NCI-H1092 treated with DMSO at 0.1 percent for 48 hours (cell line): ENCODE data around the gene DSTN.

Source experiments
- DNase-seq: peaks from one replicate; lab custom pipeline; 2025; lab: John Stamatoyannopoulos, UW

DSTN gene

DNA sequence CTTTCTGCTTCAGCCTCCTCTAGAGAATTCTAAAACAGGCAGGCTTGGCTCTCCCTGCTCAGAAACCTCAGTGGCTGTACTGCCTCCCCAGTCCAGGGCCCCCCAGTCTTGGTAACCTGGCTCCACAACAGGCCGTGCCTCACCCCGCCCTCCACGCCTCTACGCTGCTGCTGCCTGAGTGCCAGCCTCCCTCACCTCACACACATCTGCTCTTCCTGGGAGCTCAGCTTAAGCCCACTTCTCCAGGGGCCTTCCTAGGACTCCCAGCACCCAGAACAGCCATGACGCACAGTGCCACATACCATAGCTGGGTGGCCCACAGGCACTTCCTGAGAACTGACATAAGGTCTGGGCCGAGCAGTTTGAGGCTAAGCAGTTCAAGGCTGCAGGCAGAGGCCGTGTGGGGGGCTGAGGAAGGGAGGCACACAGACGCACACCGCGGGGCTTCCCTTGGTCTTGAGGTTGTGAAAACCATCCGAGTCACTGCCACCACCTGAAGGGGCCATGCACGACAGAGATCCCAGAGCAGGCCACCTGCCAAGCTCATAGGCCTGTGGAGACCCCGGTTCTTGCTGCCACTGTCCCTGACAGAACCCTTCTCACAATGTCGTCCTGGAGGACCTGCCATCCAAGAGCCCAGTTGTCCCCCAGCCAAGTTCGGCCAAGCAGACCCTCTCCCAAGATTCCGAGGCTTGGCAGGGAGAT lies 42.6 kb downstream of the DSTN start:
- no peak for DNase-seq

DNA sequence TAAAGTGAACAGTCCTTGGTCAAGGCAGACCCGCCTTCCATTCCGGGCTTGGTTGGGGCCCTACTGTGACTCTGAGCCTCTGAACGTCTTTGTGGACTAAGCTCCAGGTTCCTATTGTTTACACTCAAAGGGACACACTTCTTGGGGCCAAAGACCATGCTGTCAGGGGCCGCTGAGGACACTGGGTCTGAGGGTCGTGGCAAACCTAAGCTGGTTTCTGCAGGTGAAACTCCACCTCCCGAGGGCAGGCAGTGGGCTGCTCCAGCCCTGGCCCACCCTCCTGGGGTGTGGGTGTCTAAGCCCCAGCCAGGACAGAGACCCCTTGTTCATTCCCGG lies 43.1 kb downstream of the DSTN start:
- no peak for DNase-seq

DNA sequence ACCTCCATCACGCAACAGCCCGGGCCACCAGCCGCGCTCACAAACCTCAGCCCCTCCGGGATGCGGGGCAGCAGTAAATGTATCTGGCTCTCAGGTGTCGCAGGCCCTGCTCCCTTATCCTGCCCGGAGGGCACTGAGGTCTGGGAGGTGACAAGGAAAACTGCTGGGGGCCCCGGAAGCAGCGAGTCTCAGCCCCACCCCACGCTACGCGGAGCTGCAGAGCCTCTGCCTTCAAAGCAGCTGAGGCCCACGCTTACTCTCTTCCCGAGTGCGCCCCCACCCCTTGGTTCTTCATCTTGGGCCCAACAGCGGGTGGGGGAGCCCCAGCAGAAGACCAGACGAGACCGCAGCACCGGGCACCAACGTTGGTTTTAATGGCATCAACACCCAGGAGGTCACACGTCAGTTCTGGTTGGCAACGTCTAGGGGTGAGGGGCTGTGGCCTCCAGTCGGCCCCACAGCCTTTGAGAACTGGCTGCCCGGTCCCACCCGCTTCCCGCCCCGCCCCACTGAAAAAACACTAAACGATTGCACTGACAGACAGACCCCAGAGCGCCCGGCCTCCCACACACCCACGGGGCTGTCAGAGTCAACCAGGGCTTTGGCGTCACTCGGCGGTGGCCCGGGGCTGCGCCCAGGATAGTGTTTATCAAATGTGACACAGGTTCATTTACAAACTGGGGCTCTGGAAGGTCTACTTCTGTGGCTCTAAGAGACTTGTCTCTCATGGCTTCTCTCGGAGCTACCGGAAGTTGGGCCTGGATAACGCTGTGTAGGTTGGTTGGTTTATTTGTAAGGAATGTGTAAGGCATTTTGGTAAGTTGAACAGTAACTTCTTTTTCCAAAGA lies 43.7 kb downstream of the DSTN start:
- DNase-seq: no peak

- no peak for DNase-seq
Observed at GRCh38 chr20:17614176-17614811, 44.4 kb downstream of the DSTN start.

GRCh38 chr20:17614812-17615644 lies 45.2 kb downstream of the DSTN start:
- DNase-seq: no peak

DNA sequence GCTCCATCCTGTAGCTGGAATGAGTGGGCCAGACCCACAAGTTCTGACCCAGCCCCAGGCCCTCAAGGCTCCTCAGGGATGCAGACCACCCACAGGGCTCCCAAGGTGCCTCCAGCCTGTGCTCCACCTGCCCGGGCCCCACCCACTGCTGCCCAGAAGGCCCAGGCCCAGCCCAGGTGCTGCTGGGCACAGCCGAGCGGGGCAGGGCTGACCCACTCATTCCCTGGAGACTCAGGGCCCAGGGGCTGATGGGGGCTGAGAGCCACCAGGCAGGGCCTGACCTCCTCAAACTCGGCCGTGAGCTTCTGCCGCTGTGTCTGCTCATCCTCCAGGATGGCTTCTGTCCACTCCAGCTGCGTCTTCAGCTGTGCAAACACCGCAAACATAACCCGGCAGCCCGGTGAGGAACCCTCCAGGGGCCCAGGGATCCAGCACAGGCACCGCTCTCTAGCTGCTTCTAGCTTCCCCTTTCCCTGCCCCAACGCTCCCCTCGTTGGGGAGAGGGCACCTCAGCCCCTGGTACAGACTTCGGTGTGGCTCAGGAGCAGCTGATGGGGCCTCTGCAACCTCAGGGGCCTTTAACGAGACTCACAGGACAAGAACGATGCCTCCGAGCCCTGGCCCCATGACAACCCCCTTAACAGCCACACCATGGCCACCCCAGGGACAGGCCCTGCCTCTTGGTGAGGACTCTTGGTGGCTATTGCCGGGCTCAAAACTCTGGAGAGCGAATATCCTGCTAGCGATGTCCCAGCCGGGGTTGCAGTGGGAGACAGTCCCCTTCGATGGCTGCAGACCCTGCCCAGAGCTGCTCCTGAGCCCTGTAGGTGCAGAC lies 46.0 kb downstream of the DSTN start:
- DNase-seq: peak; percentile 28

- DNase-seq: no peak
Observed at GRCh38 chr20:17616480-17617211, 46.8 kb downstream of the DSTN start.

- peak; percentile 31 for DNase-seq
Observed at GRCh38 chr20:17617212-17617867, 47.5 kb downstream of the DSTN start.

DNA sequence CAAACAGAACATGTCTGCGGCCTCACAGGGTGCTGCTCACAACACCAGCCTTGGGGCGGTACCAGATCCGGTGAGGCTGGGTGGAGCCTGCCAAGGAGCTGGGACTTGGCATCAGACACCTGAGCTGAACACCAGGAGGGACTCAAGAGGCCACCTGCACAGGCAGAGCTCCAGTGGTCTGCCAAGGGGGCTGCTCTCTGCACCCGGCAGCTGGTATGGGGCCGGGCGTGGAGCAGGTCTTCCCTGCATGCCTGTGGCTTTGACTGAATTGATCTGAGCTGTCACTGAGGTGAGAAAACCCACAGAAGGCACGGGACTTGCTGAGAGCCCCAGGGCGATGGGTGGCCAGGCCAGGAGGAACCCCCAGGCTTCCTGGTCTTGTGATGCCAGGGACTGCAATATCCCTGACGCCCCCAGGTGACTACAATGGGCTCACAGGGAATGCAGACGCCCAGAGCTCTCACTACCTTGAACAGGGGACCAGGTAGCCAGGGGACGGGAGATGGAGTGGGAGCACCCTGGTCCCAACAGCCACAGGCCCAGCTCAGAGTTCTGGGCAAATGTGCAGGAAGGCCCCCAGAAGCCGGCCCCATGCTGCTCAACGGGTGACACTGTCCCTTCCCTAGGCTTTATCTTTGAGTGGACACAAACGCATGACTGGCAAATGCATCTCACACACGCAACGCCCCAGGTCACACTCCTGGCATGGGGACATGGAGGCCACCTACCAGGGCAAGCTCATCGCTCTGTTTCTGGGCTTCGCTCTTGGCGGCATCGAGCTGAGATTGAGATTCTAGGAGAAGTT lies 48.2 kb downstream of the DSTN start:
- no peak for DNase-seq

DNA sequence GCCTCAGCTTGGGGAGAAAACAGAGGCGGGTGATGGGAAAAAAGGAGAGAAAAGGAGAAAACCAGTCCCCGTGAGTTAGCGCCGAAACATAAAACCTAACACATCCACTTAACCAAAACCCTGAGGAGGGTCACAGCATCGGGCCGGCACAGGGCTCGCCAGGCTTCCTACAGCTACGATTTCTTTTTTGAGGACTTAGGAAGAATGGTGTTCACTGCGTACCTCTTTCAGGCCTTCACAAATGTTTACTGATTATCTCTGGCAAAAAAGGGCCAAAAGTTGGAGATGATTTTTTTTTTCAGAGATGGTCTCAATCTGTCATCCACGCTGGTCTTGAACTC lies 48.8 kb downstream of the DSTN start:
- no peak for DNase-seq

- DNase-seq: no peak
Observed at GRCh38 chr20:17619351-17620093, 49.6 kb downstream of the DSTN start.

- no peak for DNase-seq
Observed at GRCh38 chr20:17620371-17621228, 50.7 kb downstream of the DSTN start.

- no peak for DNase-seq
Observed at GRCh38 chr20:17621229-17621968, 51.5 kb downstream of the DSTN start.

- no peak for DNase-seq
Observed at GRCh38 chr20:17622086-17622850, 52.4 kb downstream of the DSTN start.

DNA sequence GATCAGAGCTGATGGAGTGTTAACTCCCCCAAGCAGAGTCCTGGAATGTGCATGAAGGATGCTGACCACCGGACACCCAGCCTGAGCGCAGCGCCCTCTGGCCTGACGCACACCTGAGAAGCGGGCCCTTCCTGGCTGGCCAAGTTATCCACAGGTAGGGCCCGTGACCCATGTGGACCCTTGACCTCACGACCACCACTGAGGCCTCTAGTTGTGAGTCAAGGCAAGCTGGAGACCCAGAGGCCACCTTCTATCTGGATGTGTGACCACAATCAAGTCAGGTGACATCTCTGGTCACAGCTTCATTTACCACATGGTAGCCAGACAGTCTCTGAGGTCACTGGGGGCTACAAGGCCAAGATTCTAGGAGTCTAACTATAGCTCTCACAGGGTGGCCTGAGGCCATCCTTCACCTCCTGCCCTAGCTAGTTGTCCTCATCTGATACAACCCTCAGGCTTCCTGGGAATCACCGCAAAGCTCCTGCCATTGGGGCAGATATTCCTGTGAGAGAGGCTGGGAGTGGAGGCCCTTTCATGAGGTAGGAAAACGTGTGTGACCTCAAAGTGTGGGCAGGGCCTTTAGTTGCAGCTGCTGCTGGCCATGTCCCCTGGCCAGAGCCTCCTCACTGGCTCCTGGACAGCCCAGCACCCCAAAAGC lies 53.1 kb downstream of the DSTN start:
- DNase-seq: no peak

DNA sequence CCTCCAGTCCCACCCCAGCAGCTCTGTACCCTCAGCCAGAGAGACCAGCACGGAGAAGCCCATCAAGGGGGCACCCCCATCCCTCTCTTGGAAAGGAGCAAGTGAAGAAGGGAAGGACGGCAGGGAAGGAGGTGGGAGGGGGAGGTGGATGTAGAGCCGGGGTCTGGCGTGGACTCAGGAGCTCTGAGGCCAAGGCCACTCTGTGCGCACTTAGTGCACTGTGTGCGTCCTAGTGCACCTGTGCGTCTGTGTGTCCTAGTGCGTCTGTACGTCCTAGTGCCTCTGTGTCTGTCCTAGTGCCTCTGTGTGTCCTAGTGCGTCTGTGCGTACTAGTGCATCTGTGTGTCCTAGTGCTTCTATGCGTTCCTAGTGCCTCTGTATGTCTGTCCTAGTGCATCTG lies 54.2 kb downstream of the DSTN start:
- DNase-seq: no peak
